KMS-11 (cell line): ENCODE data around the gene CEP162.
A peak's percentile ranks its signal among the peaks of the same experiment; 100 is the strongest.
"Not testable (repeated sequence)": the region's sequence is repeated elsewhere in the genome, so short reads cannot be mapped to it uniquely, and the experiment has no call there.

Experiments
- H2AFZ ChIP-seq: fragments of 200-600 bp; sonication (generic); 2 replicates; pipeline ENCODE4 v1.6.1; 2016; ENCODE audit warnings: antibody characterized with exemption, mixed run types, low read depth
- H3K27ac ChIP-seq: fragments of 200-600 bp; sonication (generic); 2 replicates; pipeline ENCODE4 v1.6.1; 2016; ENCODE audit warnings: mild to moderate bottlenecking, mixed run types
- H3K27me3 ChIP-seq: fragments of 200-600 bp; sonication (generic); 2 replicates; pipeline ENCODE4 v1.6.1; 2017; ENCODE audit warnings: mild to moderate bottlenecking, low read depth, mixed run types, moderate library complexity; ENCODE audit not compliant: insufficient read depth
- H3K36me3 ChIP-seq: fragments of 200-600 bp; sonication (generic); 2 replicates; pipeline ENCODE4 v1.6.1; 2017; ENCODE audit warnings: mild to moderate bottlenecking, mixed run types; ENCODE audit not compliant: insufficient read depth
- H3K4me1 ChIP-seq: fragments of 200-600 bp; sonication (generic); 2 replicates; pipeline ENCODE4 v1.6.1; 2016; ENCODE audit warnings: mild to moderate bottlenecking, low read depth, mixed run types; ENCODE audit not compliant: poor library complexity, severe bottlenecking
- H3K4me2 ChIP-seq: fragments of 200-600 bp; sonication (generic); 2 replicates; pipeline ENCODE4 v1.7.0; 2016; ENCODE audit warnings: mild to moderate bottlenecking, mixed run types
- H3K4me3 ChIP-seq: fragments of 200-600 bp; sonication (generic); IDR thresholded peaks from 2 replicates; pipeline ENCODE4 v1.6.1; 2017; ENCODE audit warnings: low read depth, low read length, mixed read lengths; ENCODE audit not compliant: insufficient read depth
- H3K79me2 ChIP-seq: fragments of 200-600 bp; sonication (generic); 2 replicates; pipeline ENCODE4 v1.6.1; 2016; ENCODE audit warnings: low read depth, mixed run types; ENCODE audit not compliant: insufficient read depth
- H3K9ac ChIP-seq: fragments of 200-600 bp; sonication (generic); 2 replicates; pipeline ENCODE4 v1.6.1; 2016; ENCODE audit warnings: mild to moderate bottlenecking, mixed run types
- H4K20me1 ChIP-seq: fragments of 200-600 bp; sonication (generic); 2 replicates; pipeline ENCODE4 v1.6.1; 2016; ENCODE audit warnings: mild to moderate bottlenecking, mixed run types; ENCODE audit not compliant: insufficient read depth
- TF ChIP-seq, protein P1 (sequence below): fragments of 200-600 bp; sonication (generic); conservative IDR thresholded peaks from 2 replicates; pipeline ENCODE4 v1.6.1; 2017; ENCODE audit warnings: low read depth, mild to moderate bottlenecking, antibody characterized with exemption, low read length, moderate library complexity, mixed read lengths

The CEP162 gene

DNA sequence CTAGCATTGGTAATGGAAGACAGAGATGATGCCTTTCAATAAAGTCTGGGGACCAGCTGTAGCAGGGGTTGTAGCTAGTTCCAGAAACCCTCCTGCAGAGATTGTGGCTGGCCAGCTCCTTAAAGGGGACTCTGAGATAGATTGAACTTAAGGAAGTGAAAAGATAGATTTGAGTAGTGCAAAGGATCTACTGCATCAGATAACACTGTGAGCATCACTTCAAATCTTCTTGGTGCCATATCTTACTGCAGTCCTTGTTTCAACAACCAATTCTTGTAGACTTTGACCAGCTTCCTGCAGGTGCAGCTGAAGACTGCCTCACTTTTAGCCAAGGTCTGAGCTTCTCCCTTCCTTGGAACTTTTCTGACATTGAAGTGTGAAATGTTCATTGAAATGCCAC is 14.8 kb upstream of the CEP162 start:
- Histone ChIP-seq H3K9ac (no peak overlapping the region), H3K27me3 (no peaks in the 10 kb centered on the region), H3K4me1 (no peaks in the 10 kb centered on the region), H3K4me2 (no peak overlapping the region), H3K4me3 (no peak overlapping the region), H3K36me3 (no peaks in the 10 kb centered on the region), H3K27ac (no peak overlapping the region), H3K79me2 (no peaks in the 10 kb centered on the region), H2AFZ (no peak overlapping the region), H4K20me1 (no peaks in the 10 kb centered on the region)
- TF ChIP-seq, protein P1, sequence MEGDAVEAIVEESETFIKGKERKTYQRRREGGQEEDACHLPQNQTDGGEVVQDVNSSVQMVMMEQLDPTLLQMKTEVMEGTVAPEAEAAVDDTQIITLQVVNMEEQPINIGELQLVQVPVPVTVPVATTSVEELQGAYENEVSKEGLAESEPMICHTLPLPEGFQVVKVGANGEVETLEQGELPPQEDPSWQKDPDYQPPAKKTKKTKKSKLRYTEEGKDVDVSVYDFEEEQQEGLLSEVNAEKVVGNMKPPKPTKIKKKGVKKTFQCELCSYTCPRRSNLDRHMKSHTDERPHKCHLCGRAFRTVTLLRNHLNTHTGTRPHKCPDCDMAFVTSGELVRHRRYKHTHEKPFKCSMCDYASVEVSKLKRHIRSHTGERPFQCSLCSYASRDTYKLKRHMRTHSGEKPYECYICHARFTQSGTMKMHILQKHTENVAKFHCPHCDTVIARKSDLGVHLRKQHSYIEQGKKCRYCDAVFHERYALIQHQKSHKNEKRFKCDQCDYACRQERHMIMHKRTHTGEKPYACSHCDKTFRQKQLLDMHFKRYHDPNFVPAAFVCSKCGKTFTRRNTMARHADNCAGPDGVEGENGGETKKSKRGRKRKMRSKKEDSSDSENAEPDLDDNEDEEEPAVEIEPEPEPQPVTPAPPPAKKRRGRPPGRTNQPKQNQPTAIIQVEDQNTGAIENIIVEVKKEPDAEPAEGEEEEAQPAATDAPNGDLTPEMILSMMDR = no peak

DNA sequence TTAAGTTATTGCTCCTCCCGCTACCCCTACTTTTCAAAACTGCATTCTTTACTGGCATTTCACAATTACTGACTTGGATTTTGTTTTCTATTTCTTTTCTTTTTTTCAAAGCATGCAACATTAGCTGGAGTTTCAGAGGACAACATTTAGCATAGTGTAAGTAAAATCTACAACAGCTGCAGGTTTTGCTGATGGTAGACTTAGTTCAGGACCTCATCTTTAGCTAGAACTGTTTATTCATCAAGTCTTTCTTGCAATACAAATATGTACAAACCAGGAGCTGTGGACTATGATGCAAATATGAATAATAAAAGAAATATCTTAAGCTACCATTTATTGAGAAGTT is 728 bp upstream of the CEP162 start:
- H2AFZ ChIP-seq = peak overlapping the region; percentile 89
- no peaks in the 10 kb centered on the region for H3K27me3 ChIP-seq
- TF ChIP-seq, protein P1 = 0 out of 2 replicates have a peak, but pooled peaks have one; percentile 13
- H3K36me3 ChIP-seq = no peaks in the 10 kb centered on the region
- no peak overlapping the region; the same call in 1 of the 2 replicates for H3K27ac ChIP-seq
- peaks cover 13% of the 10 kb centered on the region for H3K4me1 ChIP-seq
- peak overlapping the region; percentile 42; the same call in 1 of the 2 replicates for H3K4me2 ChIP-seq
- no peak overlapping the region for H3K4me3 ChIP-seq
- H3K79me2 ChIP-seq = no peaks in the 10 kb centered on the region
- no peak overlapping the region for H3K9ac ChIP-seq
- no peaks in the 10 kb centered on the region for H4K20me1 ChIP-seq

GRCh38 chr6:84227044-84227433 is 404 bp downstream of the CEP162 start:
- TF ChIP-seq, protein P1 = no peak
- Histone ChIP-seq H3K36me3 (no peaks in the 10 kb centered on the region), H3K4me1 (peaks cover 13% of the 10 kb centered on the region), H3K4me3 (no peak overlapping the region), H3K27me3 (no peaks in the 10 kb centered on the region), H3K27ac (no peak overlapping the region), H4K20me1 (no peaks in the 10 kb centered on the region), H3K9ac (peak overlapping the region; percentile 49), H3K4me2 (peak overlapping the region; percentile 66), H3K79me2 (no peaks in the 10 kb centered on the region), H2AFZ (peak overlapping the region; percentile 89)

DNA sequence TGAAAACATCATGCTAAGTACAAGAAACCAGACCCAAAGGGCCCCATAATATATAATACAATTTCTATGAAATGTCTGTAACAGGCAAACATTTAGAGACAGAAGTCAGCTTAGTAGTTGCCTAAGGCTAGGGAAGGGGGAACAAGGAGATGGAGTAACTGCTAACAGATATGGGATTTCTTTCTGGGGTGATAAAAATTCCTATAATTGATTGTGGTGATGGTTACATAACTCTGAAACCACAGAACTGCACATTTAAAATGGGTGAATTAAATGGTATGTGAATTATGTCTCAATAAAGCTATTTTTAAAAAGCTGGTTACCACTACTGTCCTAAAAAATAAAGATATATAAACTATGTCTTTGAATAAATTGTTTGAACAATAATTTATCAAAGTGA is 3.2 kb downstream of the CEP162 start:
- TF ChIP-seq, protein P1 = no peak
- Histone ChIP-seq H3K79me2 (no peaks in the 10 kb centered on the region), H3K9ac (no peak overlapping the region), H3K27me3 (no peaks in the 10 kb centered on the region), H4K20me1 (no peaks in the 10 kb centered on the region), H3K4me3 (no peak overlapping the region), H3K4me1 (peaks cover 13% of the 10 kb centered on the region), H3K4me2 (no peak overlapping the region), H3K36me3 (no peaks in the 10 kb centered on the region), H2AFZ (no peak overlapping the region), H3K27ac (no peak overlapping the region)

GRCh38 chr6:84223608-84224007 is 3.8 kb downstream of the CEP162 start:
- not testable (repeated sequence) for H3K27ac ChIP-seq, H4K20me1 ChIP-seq, H2AFZ ChIP-seq, H3K27me3 ChIP-seq, H3K9ac ChIP-seq, H3K4me2 ChIP-seq, H3K36me3 ChIP-seq, H3K79me2 ChIP-seq, H3K4me3 ChIP-seq
- peaks cover 12% of the 10 kb centered on the region for H3K4me1 ChIP-seq
